GM23338 (cell line): ENCODE measurements around the gene PDHX.

ENCODE experiments used
- EZH2 ChIP-seq: fragments of 200-600 bp; sonication (generic); IDR thresholded peaks from one replicate; pipeline ENCODE4 v1.8.0; 2017; ENCODE audit warnings: antibody characterized with exemption, mild to moderate bottlenecking, low read depth; ENCODE audit not compliant: unreplicated experiment
- EZH2phosphoT487 ChIP-seq: fragments of 200-600 bp; sonication (generic); IDR thresholded peaks from one replicate; pipeline ENCODE4 v1.8.1; 2018; ENCODE audit warnings: antibody characterized with exemption; ENCODE audit not compliant: unreplicated experiment
- POLR2AphosphoS5 ChIP-seq: IDR thresholded peaks from 2 replicates; pipeline ENCODE4 v1.6.1; 2016; ENCODE audit warnings: antibody characterized with exemption, low read depth
- STAT1 ChIP-seq: IDR thresholded peaks from one replicate; pipeline ENCODE4 v1.6.1; 2016; ENCODE audit warnings: antibody characterized with exemption; ENCODE audit not compliant: unreplicated experiment
- TF ChIP-seq, protein P1 (sequence below), 2 experiments: fragments of 200-600 bp in 1 of 2; sonication (generic) in 1 of 2; conservative IDR thresholded peaks; 2 replicates each; pipeline versions ENCODE4 v1.5.1 to v1.6.1; 2016 to 2017; ENCODE audit warnings: antibody characterized with exemption in 2 of 2, low read depth in 2 of 2, mild to moderate bottlenecking in 2 of 2, moderate library complexity in 1 of 2
- TF ChIP-seq, protein P2 (sequence below): IDR thresholded peaks from one replicate; pipeline ENCODE4 v1.6.1; 2018; ENCODE audit warnings: antibody characterized with exemption; ENCODE audit not compliant: unreplicated experiment

DNA sequence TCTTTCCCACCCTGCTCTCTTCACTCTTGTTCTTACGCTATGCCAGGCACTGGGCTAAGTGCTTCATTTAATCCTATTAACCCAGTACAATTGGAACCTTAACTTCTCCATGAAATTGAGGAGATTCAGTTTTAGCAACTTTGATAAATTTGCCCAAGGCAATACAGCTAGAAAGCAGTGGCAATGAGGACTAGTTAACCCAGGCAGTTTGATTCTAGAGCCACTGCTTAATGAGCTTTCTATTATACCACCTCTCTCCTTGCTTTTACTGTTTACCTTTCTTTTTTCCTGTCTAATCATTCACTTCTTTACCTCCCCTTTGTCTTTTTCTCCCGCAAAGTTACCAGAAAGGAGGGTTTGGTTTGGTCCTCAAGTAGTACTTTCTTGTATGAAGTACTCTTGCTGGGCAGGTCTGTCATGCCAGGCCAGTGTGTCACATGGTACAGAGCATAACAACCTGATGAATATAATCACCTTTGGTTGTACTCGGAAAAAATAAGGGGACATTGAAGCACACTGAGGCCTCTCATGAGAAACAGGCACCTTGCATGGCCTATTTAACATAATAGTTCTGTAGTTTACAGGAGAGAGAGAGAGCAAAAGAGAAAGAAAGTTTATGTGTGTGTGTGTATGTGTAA is 70.6 kb downstream of the PDHX start:
- TF ChIP-seq, protein P1, sequence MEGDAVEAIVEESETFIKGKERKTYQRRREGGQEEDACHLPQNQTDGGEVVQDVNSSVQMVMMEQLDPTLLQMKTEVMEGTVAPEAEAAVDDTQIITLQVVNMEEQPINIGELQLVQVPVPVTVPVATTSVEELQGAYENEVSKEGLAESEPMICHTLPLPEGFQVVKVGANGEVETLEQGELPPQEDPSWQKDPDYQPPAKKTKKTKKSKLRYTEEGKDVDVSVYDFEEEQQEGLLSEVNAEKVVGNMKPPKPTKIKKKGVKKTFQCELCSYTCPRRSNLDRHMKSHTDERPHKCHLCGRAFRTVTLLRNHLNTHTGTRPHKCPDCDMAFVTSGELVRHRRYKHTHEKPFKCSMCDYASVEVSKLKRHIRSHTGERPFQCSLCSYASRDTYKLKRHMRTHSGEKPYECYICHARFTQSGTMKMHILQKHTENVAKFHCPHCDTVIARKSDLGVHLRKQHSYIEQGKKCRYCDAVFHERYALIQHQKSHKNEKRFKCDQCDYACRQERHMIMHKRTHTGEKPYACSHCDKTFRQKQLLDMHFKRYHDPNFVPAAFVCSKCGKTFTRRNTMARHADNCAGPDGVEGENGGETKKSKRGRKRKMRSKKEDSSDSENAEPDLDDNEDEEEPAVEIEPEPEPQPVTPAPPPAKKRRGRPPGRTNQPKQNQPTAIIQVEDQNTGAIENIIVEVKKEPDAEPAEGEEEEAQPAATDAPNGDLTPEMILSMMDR (conservative IDR thresholded peaks at IDR 0.05; ENCODE audit: low read depth in 2 of 2), result no peak
- TF ChIP-seq EZH2 (no peak), POLR2AphosphoS5 (no peak), STAT1 (no peak), EZH2phosphoT487 (no peak)
- TF ChIP-seq, protein P2, sequence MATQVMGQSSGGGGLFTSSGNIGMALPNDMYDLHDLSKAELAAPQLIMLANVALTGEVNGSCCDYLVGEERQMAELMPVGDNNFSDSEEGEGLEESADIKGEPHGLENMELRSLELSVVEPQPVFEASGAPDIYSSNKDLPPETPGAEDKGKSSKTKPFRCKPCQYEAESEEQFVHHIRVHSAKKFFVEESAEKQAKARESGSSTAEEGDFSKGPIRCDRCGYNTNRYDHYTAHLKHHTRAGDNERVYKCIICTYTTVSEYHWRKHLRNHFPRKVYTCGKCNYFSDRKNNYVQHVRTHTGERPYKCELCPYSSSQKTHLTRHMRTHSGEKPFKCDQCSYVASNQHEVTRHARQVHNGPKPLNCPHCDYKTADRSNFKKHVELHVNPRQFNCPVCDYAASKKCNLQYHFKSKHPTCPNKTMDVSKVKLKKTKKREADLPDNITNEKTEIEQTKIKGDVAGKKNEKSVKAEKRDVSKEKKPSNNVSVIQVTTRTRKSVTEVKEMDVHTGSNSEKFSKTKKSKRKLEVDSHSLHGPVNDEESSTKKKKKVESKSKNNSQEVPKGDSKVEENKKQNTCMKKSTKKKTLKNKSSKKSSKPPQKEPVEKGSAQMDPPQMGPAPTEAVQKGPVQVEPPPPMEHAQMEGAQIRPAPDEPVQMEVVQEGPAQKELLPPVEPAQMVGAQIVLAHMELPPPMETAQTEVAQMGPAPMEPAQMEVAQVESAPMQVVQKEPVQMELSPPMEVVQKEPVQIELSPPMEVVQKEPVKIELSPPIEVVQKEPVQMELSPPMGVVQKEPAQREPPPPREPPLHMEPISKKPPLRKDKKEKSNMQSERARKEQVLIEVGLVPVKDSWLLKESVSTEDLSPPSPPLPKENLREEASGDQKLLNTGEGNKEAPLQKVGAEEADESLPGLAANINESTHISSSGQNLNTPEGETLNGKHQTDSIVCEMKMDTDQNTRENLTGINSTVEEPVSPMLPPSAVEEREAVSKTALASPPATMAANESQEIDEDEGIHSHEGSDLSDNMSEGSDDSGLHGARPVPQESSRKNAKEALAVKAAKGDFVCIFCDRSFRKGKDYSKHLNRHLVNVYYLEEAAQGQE, result no peak
